ENCODE results near the gene CNN2. TPM values are rescaled to one million over a fixed set of nuclear protein-coding genes. Genes with fewer than 3 reads are reported as not detected.

Gene CNN2
- total RNA-seq (2021; fragmentation: NEBNext Ultra II Directional; extraction: Animal tissue kit (Norgen Biotek cat#: 25700)) = 100 to 1,000 TPM; 483 to 579 (median 507) TPM
- long read RNA-seq, transcript CNN2-202 (6 exons, 2,033 nt) = minor isoform, 62 of 759 reads
- long read RNA-seq, transcript CNN2-206 (1 exons, 2,266 nt) = minor isoform, 42 of 759 reads
- long read RNA-seq, transcript CNN2-201 (7 exons, 2,179 nt) = major isoform, 578 of 759 reads
- long read RNA-seq, transcript CNN2-208 (6 exons, 828 nt) = minor isoform, 11 of 759 reads
- long read RNA-seq, partial matches to known transcripts = 37 of 759 reads
- long read RNA-seq, other reads (novel, unspliced or antisense) = 15 of 759 reads

GRCh38 chr19:1025960-1026782 is at the start of gene CNN2:
Gene CNN2 (plus strand): TSS chr19:1026608. CDS start chr19:1026662, 54 bp downstream.
- Mint-ChIP-seq H3K27me3 (ENCODE audit: insufficient read depth) (peaks cover 9% of the 10 kb centered on the region), H3K4me3 (peak within 1 kb of the TSS; percentile 97), H3K4me1 (ENCODE audit: low read depth) (peaks cover 21% of the 10 kb centered on the region), H3K27ac (peak within 1 kb of the TSS; percentile 96), H3K9me3 (peaks cover 2% of the 10 kb centered on the region; the same call in 1 of the 2 replicates), H3K36me3 (ENCODE audit: low read depth) (peaks cover 6% of the 10 kb centered on the region)
- DNase-seq = peak; percentile 46
- no peak for TF ChIP-seq CTCF (IDR thresholded peaks at IDR 0.05)

DNA sequence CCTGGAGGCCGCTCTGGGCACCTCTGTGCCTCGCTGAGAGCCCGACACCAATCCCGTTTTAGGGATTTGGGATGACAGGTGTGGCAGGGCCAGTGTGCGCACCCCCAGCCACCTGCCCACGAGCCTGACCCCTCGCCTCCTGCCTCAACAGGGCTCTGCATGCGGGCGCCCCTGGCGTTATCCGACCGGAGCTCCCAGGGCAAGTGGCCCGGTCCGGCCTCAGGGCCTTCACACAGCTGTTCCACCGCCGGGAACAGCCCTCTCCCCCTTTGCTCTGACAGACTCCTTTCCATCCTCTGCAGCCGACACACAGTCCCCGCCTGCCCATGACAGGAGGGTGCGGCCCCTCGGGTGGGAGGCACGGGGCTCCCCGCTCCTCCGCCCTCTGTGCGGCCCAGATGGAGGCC is 49.3 kb upstream of the CNN2 start:
- Mint-ChIP-seq H3K27ac (no peak overlapping the region), H3K27me3 (ENCODE audit: insufficient read depth) (peaks cover 7% of the 10 kb centered on the region), H3K36me3 (ENCODE audit: low read depth) (peaks cover 6% of the 10 kb centered on the region), H3K9me3 (no peaks in the 10 kb centered on the region), H3K4me3 (no peak overlapping the region), H3K4me1 (ENCODE audit: low read depth) (no peaks in the 10 kb centered on the region)
- DNase-seq = no peak
- no peak for TF ChIP-seq CTCF (IDR thresholded peaks at IDR 0.05)

DNA sequence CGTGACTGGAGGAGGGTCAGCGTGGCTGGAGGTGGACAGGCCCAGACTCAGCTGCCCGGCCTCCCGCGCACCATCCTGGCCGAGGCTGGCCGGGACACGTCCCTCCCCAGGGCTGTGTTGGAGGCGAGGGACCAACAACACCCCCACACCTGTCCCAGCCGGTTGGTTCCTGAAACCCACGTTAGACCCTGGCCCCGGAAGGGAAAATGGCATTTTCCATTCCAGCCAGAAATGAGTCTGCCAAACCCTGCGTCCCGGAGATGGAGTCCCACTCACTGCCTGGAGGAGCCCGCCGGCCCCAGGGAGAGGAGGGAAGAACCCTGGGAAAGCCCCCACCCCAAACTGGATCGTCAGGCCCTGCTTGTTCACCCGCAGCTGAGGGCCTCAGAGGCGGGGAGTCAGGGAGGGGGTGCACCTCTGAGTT is 47.1 kb upstream of the CNN2 start:
- H3K4me1 Mint-ChIP-seq (ENCODE audit: low read depth) = peaks cover 5% of the 10 kb centered on the region; the same call in 1 of the 2 replicates
- H3K4me3 Mint-ChIP-seq = no peak overlapping the region
- no peaks in the 10 kb centered on the region; the same call in 1 of the 2 replicates for H3K36me3 Mint-ChIP-seq (ENCODE audit: low read depth)
- DNase-seq = no peak
- H3K27me3 Mint-ChIP-seq (ENCODE audit: insufficient read depth) = peaks cover 8% of the 10 kb centered on the region
- TF ChIP-seq CTCF (IDR thresholded peaks at IDR 0.05) = no peak
- H3K27ac Mint-ChIP-seq = no peak overlapping the region
- H3K9me3 Mint-ChIP-seq = no peaks in the 10 kb centered on the region

DNA sequence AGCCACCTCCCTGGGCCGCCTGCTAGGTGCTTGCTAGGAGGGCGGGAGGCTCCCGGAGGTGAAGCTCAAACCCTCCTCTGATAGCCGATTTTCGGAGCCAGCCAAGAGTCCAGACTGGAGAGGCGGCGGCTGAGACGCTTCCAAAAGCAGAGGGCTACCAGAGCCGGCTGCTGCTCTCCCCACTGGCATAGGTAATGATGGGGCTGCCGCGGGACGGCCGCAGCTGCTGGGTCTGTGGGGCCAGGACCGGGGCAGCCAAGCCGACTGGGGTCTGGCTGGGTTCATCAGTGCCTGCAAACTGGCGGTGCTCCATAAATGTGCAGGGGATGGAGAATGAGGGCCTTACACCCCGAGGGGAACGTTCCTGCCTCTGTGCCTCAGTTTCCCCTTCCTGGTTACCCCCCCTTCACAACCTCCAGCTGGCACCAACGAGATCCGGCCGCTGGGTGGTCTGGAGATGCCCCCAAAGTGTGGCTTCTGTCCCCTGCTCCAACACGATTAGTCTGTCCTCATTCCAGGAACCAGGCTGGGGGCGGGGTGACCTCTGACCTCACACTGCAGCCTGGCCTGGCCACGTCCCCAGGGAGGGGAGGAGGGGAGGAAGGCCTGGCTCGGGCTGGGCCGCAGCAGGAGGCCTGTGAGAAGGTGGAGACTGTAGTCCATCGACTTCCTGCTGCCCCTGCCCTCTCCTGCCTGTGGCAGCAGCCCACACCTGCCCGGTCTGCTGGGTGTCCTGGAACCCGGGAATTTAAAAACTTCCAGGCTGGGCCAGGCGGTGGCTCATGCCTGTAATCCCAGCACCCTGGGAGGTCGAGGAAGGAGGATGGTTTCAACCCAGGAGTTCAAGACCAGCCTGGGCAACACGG is 46.0 kb upstream of the CNN2 start:
- Mint-ChIP-seq H3K4me3 (no peak overlapping the region; the same call in 1 of the 2 replicates), H3K27ac (no peak overlapping the region), H3K4me1 (ENCODE audit: low read depth) (peaks cover 13% of the 10 kb centered on the region), H3K36me3 (ENCODE audit: low read depth) (no peaks in the 10 kb centered on the region; the same call in 1 of the 2 replicates), H3K27me3 (ENCODE audit: insufficient read depth) (peaks cover 13% of the 10 kb centered on the region), H3K9me3 (no peaks in the 10 kb centered on the region)
- no peak for TF ChIP-seq CTCF (IDR thresholded peaks at IDR 0.05)
- DNase-seq = no peak

GRCh38 chr19:982567-983170 is 43.7 kb upstream of the CNN2 start:
- no peaks in the 10 kb centered on the region for H3K9me3 Mint-ChIP-seq
- H3K27me3 Mint-ChIP-seq (ENCODE audit: insufficient read depth) = peaks cover 16% of the 10 kb centered on the region
- TF ChIP-seq CTCF (IDR thresholded peaks at IDR 0.05) = peak; percentile 99
- H3K36me3 Mint-ChIP-seq (ENCODE audit: low read depth) = no peaks in the 10 kb centered on the region; the same call in 1 of the 2 replicates
- peak overlapping the region; percentile 95; the same call in 1 of the 2 replicates for H3K27ac Mint-ChIP-seq
- DNase-seq = peak; percentile 56
- peak overlapping the region; percentile 68 for H3K4me3 Mint-ChIP-seq
- H3K4me1 Mint-ChIP-seq (ENCODE audit: low read depth) = peaks cover 18% of the 10 kb centered on the region
